SKM-1 treated with dmso at 0.1 percent for 144 hours (cell line): ENCODE measurements around the gene ISM1.

Experiments used
- DNase-seq: peaks from one replicate; lab custom pipeline; 2025; ENCODE audit not compliant: unreplicated experiment; lab: John Stamatoyannopoulos, UW

Gene ISM1

DNA sequence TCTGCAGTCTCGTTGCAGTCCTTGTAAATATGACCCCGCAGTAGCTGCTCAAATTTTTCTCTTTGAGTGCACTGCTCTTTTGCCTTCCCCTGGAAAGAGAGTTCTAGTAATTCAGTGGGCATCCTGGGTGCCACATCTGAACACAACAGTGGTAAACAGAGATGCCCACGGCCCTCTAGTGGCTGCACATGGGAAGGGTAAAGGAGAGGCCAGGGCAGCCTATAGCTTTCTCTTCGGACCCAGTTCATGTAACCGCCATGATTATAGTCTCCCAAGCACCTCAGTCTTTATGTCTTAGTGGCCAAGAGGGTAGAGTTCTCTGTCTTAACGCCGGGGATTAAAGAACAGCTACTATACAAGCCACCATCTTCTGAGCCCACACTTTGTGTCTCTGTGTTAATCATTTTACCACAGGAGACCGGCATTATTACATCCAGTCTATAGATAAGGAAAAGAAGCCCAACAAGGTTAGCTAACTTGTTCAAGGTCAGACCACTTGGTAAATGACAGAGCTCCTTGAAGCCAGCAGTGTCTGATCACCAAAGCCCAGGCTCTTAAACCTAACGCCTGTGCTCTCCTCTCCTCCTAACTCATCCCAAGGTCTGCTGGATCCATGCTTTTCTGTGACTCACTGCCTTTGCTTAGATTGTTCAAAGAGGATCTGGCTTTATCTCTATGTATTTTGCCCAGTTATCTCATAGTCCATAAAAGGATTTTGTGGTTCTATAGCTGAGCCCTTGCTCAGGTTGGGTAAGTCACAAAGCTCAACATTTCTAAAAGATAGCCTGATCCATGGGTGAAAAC lies 81.8 kb downstream of the ISM1 start:
- no peak for DNase-seq

- DNase-seq, result no peak
Observed at GRCh38 chr20:13305284-13305683, 84.2 kb downstream of the ISM1 start.

DNA sequence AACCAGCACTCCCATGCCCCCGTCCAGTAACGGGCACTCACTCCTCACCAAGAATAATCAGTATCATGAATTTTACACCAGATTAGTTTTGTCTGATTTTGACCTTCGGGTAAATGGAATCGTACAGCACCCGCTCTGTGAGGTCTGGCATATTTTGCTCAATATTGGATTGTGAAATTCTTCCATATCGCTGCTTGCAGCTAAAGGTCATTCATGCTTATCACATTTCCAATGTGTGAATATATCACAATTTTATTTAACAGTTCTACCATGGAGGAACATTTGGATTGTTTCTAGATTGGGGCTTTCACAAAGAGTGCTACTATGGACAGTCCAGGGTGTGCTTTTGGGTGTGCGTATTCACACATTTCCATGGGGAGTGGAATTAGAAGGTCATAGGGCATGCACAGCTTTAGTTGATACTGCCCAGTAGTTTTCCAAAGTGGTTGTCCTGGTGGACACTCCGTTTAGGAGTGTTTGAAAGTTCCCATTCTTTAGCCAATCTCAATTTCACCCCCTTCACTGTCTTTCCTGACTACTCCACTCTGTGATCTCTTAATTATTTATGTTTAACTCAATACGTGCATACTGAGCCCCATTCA lies 86.6 kb downstream of the ISM1 start:
- DNase-seq, result no peak

DNA sequence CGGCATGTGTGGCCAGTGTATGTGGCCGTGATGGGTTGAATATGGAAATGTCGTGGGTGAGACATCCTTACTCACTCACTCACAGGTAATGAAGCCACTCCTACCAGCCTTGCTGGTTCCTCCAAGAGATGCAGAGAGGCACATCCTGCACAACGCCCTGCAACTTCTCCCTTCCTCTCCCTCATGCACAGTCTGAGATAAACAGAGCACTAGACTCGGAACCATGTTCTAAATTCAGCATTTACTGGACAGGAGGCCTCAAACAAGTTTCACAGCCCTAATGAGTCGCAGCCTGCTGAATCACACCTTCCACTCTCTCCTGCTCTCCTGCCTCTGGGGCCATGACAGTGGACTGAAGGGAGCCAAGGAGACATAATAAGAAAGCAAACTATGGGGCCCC lies 91.2 kb downstream of the ISM1 start:
- no peak for DNase-seq

- no peak for DNase-seq
Observed at GRCh38 chr20:13313201-13313600, 92.1 kb downstream of the ISM1 start.

GRCh38 chr20:13317439-13317838 lies 96.4 kb downstream of the ISM1 start:
- no peak for DNase-seq

DNA sequence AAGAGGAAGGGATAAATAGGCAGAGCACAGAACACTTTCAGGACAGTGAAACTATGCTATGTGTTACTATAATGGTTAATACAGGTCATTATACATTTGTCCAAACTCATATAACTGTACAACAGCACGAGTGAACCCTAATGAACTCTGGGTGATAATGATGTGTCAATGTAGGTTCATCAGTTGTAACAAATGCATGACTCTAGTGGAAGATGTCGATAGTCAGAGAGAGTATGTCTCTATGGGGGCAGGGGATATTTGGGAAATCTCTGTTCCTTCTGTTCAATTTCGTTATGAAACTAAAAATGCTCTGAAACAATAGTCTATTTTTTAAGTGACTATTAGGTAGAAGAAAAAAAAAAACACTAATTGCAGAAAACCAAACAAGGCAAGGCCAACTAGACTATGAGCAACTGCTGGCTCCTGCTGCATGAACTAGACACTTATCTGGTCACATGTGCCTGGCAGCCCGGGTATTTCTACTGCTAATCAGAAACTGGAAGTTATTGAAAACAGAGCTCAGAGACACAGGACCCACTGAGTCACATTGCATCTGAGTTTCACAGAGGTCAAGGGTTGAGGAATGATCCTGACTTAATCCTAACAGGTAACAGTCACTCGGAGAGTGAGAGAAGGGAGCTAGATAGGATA lies 97.9 kb downstream of the ISM1 start:
- no peak for DNase-seq

DNA sequence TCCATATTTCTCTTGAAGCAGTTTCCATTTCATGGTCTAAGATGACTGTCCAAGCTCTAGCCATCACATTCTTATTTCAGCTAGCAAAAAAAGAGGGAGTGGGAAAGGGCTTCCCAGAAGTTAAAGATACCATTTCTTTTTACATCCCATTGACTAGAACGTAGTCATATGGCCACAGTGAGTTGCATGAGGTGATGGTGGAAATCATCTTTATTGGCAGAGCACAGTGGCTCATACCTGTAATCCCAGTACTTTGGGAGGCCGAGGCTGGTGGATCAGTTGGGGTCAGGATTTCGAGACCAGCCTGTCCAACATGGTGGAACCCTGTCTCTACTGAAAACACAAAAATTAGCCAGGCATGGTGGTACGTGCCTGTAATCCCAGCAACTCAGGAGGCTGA lies 99.6 kb downstream of the ISM1 start:
- DNase-seq, result no peak

- no peak for DNase-seq
Observed at GRCh38 chr20:13321416-13321815, 100.3 kb downstream of the ISM1 start.

DNA sequence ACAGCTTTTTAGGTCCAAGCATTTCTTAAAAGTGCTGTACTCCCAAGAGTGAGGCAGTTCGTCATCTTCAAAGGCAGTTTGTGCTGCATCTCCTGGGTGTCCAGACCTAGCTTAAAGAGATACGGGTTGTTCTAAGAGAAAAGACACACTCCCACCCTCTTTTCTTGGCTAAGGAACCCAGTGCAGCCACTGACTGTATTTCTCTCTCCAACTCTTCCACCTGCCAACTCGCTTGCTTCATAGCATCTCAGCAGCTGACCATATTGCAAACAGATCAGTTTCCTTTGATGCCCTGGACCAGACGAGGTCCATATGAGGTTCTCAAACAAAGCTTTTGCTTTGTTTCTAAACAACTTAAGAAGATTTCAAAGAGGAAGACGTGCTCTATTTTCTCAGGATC lies 101.1 kb downstream of the ISM1 start:
- DNase-seq, result no peak

- no peak for DNase-seq
Observed at GRCh38 chr20:13322621-13323020, 101.5 kb downstream of the ISM1 start.

DNA sequence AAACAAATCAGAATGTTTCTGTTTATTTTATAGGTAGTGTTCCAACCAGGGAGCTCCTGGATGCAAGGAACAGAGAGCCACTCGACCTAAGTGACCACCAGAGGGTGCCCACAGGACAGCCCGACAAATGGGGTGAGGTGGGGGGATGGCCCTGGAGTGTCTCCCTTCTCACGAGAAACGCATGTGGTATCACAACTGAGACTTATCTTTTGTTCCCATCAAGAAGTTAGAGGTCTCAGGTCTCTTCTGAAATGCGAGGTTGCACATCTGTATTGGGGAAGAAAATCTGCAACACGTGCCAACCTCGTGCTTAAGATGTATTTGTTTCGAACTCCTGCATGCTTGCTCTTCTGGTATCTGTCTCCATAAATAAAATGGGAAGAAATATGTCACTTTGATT lies 104.0 kb downstream of the ISM1 start:
- no peak for DNase-seq

GRCh38 chr20:13325796-13326340 lies 104.8 kb downstream of the ISM1 start:
- no peak for DNase-seq

DNA sequence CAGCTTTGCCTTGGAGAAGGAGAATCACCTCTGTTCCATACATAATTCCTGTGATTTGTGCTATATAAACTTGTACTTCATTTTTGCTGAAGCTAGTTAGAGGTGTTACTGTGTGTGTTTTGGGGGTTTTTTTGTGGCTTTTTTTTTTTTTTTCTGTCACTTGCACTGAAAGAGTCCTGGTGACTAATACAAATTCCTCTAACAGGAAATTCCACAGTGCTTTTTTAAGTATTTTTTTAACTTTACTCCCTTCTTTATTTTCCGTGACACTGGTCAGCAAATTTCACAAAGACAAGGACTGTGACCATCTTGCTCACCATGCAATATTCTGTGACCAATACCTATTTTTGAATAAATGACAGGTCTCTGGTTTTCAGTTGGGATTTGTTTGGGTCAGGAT lies 110.5 kb downstream of the ISM1 start:
- DNase-seq, result no peak

DNA sequence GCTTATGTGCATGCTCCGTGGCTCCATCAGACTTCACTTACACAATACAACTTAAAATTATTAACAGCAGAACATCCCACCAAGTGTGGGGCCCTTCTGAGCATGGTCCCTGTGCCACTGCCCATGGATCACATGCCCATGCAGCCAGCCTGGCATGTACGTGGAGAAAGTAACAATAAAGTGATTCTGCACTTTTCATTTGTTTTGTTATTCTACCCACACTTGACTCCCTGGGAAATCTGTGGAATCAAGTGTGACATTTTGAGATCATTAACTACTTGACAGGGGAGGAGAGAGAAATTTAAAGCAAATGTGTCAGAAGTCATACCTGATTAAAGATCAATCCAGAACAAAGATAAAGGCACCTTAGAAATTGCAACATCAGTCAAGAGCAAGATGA lies 112.0 kb downstream of the ISM1 start:
- DNase-seq, result no peak

DNA sequence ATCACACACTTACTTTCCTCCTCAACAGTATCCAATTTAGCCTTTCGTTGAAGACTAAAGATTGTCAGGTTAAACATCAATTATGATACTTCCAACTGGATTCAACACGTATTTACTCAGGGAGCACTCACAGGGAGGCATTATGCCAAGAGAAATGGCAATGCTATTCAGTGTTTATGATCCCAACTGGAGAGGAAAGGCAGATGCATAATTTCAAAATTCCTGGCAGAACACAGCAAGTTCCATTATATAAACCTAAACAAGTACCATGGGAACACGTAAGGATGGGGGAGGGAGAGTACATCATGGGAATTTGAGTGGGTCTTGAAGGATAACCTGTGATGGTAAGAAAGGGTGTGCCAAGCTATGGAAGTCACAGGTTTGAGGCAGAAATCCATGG lies 112.7 kb downstream of the ISM1 start:
- DNase-seq, result no peak

GRCh38 chr20:13336308-13337089 lies 115.4 kb downstream of the ISM1 start:
- DNase-seq, result no peak

GRCh38 chr20:13337090-13337784 lies 116.2 kb downstream of the ISM1 start:
- no peak for DNase-seq

- DNase-seq, result no peak
Observed at GRCh38 chr20:13338097-13338661, 117.1 kb downstream of the ISM1 start.

DNA sequence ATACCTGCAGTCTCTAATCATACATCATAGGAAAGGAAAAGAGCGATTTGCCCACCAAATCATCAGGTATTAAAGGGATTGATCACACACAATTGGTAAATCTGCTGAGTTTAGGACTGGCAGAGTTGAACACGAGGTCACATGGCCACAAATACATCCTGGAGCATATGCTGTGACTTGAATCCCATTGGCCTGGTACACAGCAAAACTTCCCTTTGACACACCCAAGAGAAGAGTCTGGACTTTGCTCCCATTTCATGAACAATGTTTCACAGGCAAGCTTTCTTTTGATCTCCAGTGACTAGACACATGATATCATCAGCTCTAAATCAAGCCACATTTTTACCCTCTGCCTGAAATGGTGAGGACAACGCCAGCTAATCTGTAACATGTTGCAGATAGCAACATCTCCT lies 117.9 kb downstream of the ISM1 start:
- no peak for DNase-seq
